Trophoblast cell (in vitro differentiated cells and primary cell): ENCODE measurements around the gene NEURL4.
A peak's percentile ranks its signal among the peaks of the same experiment; 100 is the strongest.

ENCODE experiments used
- DNase-seq, 2 donors: peaks; one replicate each; pipeline ENCODE4 v3.0.0-alpha.2; 2016
- H2AFZ ChIP-seq: 2 replicates; pipeline ENCODE4 v1.6.1; 2013; ENCODE audit warnings: low read length, moderate library complexity, mild to moderate bottlenecking; ENCODE audit not compliant: insufficient read depth, poor library complexity
- H2AK5ac ChIP-seq: 2 replicates; pipeline ENCODE4 v1.6.1; 2013; ENCODE audit warnings: mild to moderate bottlenecking, low read length
- H2BK120ac ChIP-seq: 2 replicates; pipeline ENCODE4 v1.6.1; 2013; ENCODE audit warnings: low read length, mild to moderate bottlenecking, moderate library complexity; ENCODE audit not compliant: insufficient read depth, poor library complexity
- H2BK12ac ChIP-seq: 2 replicates; pipeline ENCODE4 v1.6.1; 2013; ENCODE audit warnings: mild to moderate bottlenecking, low read length, moderate library complexity
- H2BK5ac ChIP-seq: 2 replicates; pipeline ENCODE4 v1.6.1; 2013; ENCODE audit warnings: low read length, low read depth, moderate library complexity, mild to moderate bottlenecking; ENCODE audit not compliant: poor library complexity
- H3K14ac ChIP-seq: 2 replicates; pipeline ENCODE4 v1.6.1; 2013; ENCODE audit warnings: mild to moderate bottlenecking, low read length
- H3K18ac ChIP-seq: 2 replicates; pipeline ENCODE4 v1.6.1; 2013; ENCODE audit warnings: mild to moderate bottlenecking, low read length
- H3K23ac ChIP-seq: 2 replicates; pipeline ENCODE4 v1.6.1; 2013; ENCODE audit warnings: low read length
- H3K27ac ChIP-seq: 2 replicates; pipeline ENCODE4 v1.5.1; 2013; ENCODE audit warnings: low read depth, mild to moderate bottlenecking, inconsistent platforms, low read length, moderate library complexity
- H3K27me3 ChIP-seq: 2 replicates; pipeline ENCODE4 v1.6.1; 2013; ENCODE audit warnings: inconsistent platforms, mild to moderate bottlenecking, low read length, moderate library complexity; ENCODE audit not compliant: insufficient read depth
- H3K36me3 ChIP-seq, 2 experiments: 1 replicate in 1 of 2; 2 replicates in 1 of 2; pipeline ENCODE4 v1.6.1; 2013; ENCODE audit warnings: low read length in 2 of 2, mild to moderate bottlenecking in 2 of 2, moderate library complexity in 1 of 2; ENCODE audit not compliant: insufficient read depth in 2 of 2, control insufficient read depth in 1 of 2
- H3K4ac ChIP-seq: 2 replicates; pipeline ENCODE4 v1.6.1; 2013; ENCODE audit warnings: low read depth, mild to moderate bottlenecking, low read length, moderate library complexity
- H3K4me1 ChIP-seq, 2 experiments: 1 replicate in 1 of 2; 2 replicates in 1 of 2; pipeline ENCODE4 v1.6.1; 2013; ENCODE audit warnings: low read length in 2 of 2, mild to moderate bottlenecking in 2 of 2, moderate library complexity in 1 of 2; ENCODE audit not compliant: insufficient read depth in 2 of 2, control insufficient read depth in 1 of 2
- H3K4me2 ChIP-seq: 2 replicates; pipeline ENCODE4 v1.6.1; 2013; ENCODE audit warnings: inconsistent platforms, mild to moderate bottlenecking, low read length, moderate library complexity
- H3K4me3 ChIP-seq: 2 replicates; pipeline ENCODE4 v1.5.1; 2013; ENCODE audit warnings: mild to moderate bottlenecking, low read depth, low read length, inconsistent platforms
- H3K79me1 ChIP-seq: one replicate; pipeline ENCODE4 v1.6.1; 2013; ENCODE audit warnings: low read length
- H3K79me2 ChIP-seq: 2 replicates; pipeline ENCODE4 v1.6.1; 2013; ENCODE audit warnings: low read length, mild to moderate bottlenecking; ENCODE audit not compliant: control insufficient read depth, insufficient read depth, poor library complexity
- H3K9ac ChIP-seq: 2 replicates; pipeline ENCODE4 v1.6.1; 2013; ENCODE audit warnings: mild to moderate bottlenecking, low read length
- H3K9me3 ChIP-seq: 2 replicates; pipeline ENCODE4 v1.6.1; 2013; ENCODE audit warnings: low read depth, mild to moderate bottlenecking, control low read depth, inconsistent platforms, low read length; ENCODE audit not compliant: insufficient read depth
- H4K12ac ChIP-seq: 2 replicates; pipeline ENCODE4 v1.6.1; 2013; ENCODE audit warnings: low read depth, mild to moderate bottlenecking, low read length, moderate library complexity
- H4K8ac ChIP-seq: 2 replicates; pipeline ENCODE4 v1.6.1; 2013; ENCODE audit warnings: low read depth, mild to moderate bottlenecking, low read length, moderate library complexity
- H4K91ac ChIP-seq: one replicate; pipeline ENCODE4 v1.6.1; 2013; ENCODE audit warnings: low read depth, mild to moderate bottlenecking, low read length, moderate library complexity
- WGBS: extraction: QIAGEN DNeasy Blood & Tissue Kit; methylation state at CpG from one replicate; pipeline ENCODE4 v1.1.7; 2013; ENCODE audit warnings: missing lambda C conversion rate; ENCODE audit not compliant: insufficient read length, insufficient coverage; ENCODE audit errors: extremely low coverage; 5-methylcytosine and 5-hydroxymethylcytosine counted together

The NEURL4 gene

GRCh38 chr17:7294614-7295153, 34.5 kb downstream of the NEURL4 start, which contains the start of gene YBX2:
YBX2 (minus strand) TSS chr17:7294639; CDS start chr17:7294500, 139 bp downstream.
- Histone ChIP-seq H3K4me2 (peak within 1 kb of the TSS; percentile 46), H2AFZ (peak within 1 kb of the TSS; percentile 20), H3K9ac (no peak within 1 kb of the TSS), H3K79me2 (no peaks in the 10 kb centered on the region), H3K14ac (no peak within 1 kb of the TSS), H4K12ac (no peak within 1 kb of the TSS), H3K79me1 (no peaks in the 10 kb centered on the region), H3K27me3 (peaks cover 21% of the 10 kb centered on the region), H3K4ac (no peak within 1 kb of the TSS), H3K4me3 (no peak within 1 kb of the TSS), H3K36me3 (no peaks in the 10 kb centered on the region), H2BK12ac (no peak within 1 kb of the TSS), H2BK120ac (no peak within 1 kb of the TSS), H2BK5ac (no peak within 1 kb of the TSS), H4K8ac (peak within 1 kb of the TSS; percentile 48), H2AK5ac (no peak within 1 kb of the TSS), H4K91ac (no peak within 1 kb of the TSS), H3K18ac (no peak within 1 kb of the TSS), H3K27ac (no peak within 1 kb of the TSS), H3K9me3 (peaks cover 5% of the 10 kb centered on the region), H3K4me1 (peaks cover 4 to 8% of the 10 kb centered on the region in 2 experiments), H3K23ac (no peak within 1 kb of the TSS)
- peak; percentile 59 to 66 for DNase-seq
- WGBS = no CpG with 5 or more reads among the region's 57 CpGs

GRCh38 chr17:7293816-7294613, 35.1 kb downstream of the NEURL4 start:
- H4K12ac ChIP-seq = no peak overlapping the region
- H3K4me3 ChIP-seq = no peak overlapping the region
- no peak overlapping the region for H4K91ac ChIP-seq
- no peak overlapping the region for H2AK5ac ChIP-seq
- H3K4me2 ChIP-seq = peak overlapping the region; percentile 38
- no CpG with 5 or more reads among the region's 75 CpGs for WGBS
- H2BK5ac ChIP-seq = no peak overlapping the region
- no peak overlapping the region for H2BK120ac ChIP-seq
- H2AFZ ChIP-seq = no peak overlapping the region
- no peak overlapping the region for H3K27ac ChIP-seq
- H3K79me2 ChIP-seq = no peaks in the 10 kb centered on the region
- no peak overlapping the region for H3K4ac ChIP-seq
- no peak overlapping the region for H4K8ac ChIP-seq
- peak; percentile 27 to 54 for DNase-seq
- H3K18ac ChIP-seq = no peak overlapping the region
- no peak overlapping the region for H3K23ac ChIP-seq
- no peak overlapping the region for H3K14ac ChIP-seq
- no peaks in the 10 kb centered on the region for H3K79me1 ChIP-seq
- H3K36me3 ChIP-seq = no peaks in the 10 kb centered on the region
- peaks cover 5% of the 10 kb centered on the region for H3K9me3 ChIP-seq
- H3K9ac ChIP-seq = no peak overlapping the region
- no peak overlapping the region for H2BK12ac ChIP-seq
- H3K27me3 ChIP-seq = peaks cover 21% of the 10 kb centered on the region
- H3K4me1 ChIP-seq = peaks cover 4 to 8% of the 10 kb centered on the region in 2 experiments

- no peaks in the 10 kb centered on the region for H3K36me3 ChIP-seq
- no peaks in the 10 kb centered on the region for H3K79me2 ChIP-seq
These were observed 36.0 kb downstream of the NEURL4 start for GRCh38 chr17:7293159-7293558.

GRCh38 chr17:7292729-7293128, 36.4 kb downstream of the NEURL4 start:
- no peak overlapping the region for H3K9ac ChIP-seq
- no CpG with 5 or more reads among the region's 6 CpGs for WGBS

More at GRCh38 chr17:7293159-7293558, 36.0 kb downstream of the NEURL4 start:
- Histone ChIP-seq H3K27me3 (peaks cover 23% of the 10 kb centered on the region), H2BK5ac (no peak overlapping the region), H3K4me1 (peaks cover 4 to 8% of the 10 kb centered on the region in 2 experiments), H2BK120ac (no peak overlapping the region), H3K14ac (no peak overlapping the region), H3K4me3 (no peak overlapping the region), H3K79me1 (no peaks in the 10 kb centered on the region), H2BK12ac (no peak overlapping the region), H3K23ac (no peak overlapping the region), H2AK5ac (no peak overlapping the region), H4K91ac (no peak overlapping the region), H3K4ac (no peak overlapping the region), H4K8ac (no peak overlapping the region), H3K9ac (no peak overlapping the region), H3K9me3 (peaks cover 5% of the 10 kb centered on the region), H3K18ac (no peak overlapping the region), H3K4me2 (no peak overlapping the region), H4K12ac (no peak overlapping the region), H3K27ac (no peak overlapping the region), H2AFZ (no peak overlapping the region)
- WGBS = no CpG with 5 or more reads among the region's 11 CpGs
- DNase-seq = no peak

More at GRCh38 chr17:7292729-7293128, 36.4 kb downstream of the NEURL4 start:
- Histone ChIP-seq H3K9me3 (peaks cover 5% of the 10 kb centered on the region), H2BK12ac (no peak overlapping the region), H4K12ac (no peak overlapping the region), H3K14ac (no peak overlapping the region), H4K91ac (no peak overlapping the region), H3K18ac (no peak overlapping the region), H2AK5ac (no peak overlapping the region), H2BK5ac (no peak overlapping the region), H3K79me1 (no peaks in the 10 kb centered on the region), H3K4me2 (no peak overlapping the region), H3K36me3 (no peaks in the 10 kb centered on the region), H3K4ac (no peak overlapping the region), H3K4me3 (no peak overlapping the region), H3K79me2 (no peaks in the 10 kb centered on the region), H3K27me3 (peaks cover 23% of the 10 kb centered on the region), H3K4me1 (peaks cover 4 to 8% of the 10 kb centered on the region in 2 experiments), H2AFZ (no peak overlapping the region), H2BK120ac (no peak overlapping the region), H4K8ac (no peak overlapping the region), H3K27ac (no peak overlapping the region), H3K23ac (no peak overlapping the region)
- no peak for DNase-seq
